Fibroblast of skin of abdomen (primary cell): ENCODE results near the gene ABI3BP. TPM values are rescaled to one million over a fixed set of nuclear protein-coding genes. Genes with fewer than 3 reads are reported as not detected.
"Not testable (repeated sequence)": the region's sequence is repeated elsewhere in the genome, so short reads cannot be mapped to it uniquely, and the experiment has no call there.

ENCODE experiments used
- DNase-seq: peaks from one replicate; pipeline ENCODE4 v3.0.0-alpha.2; 2013
- polyA plus RNA-seq, 2 experiments: library from polyadenylated mRNA; unstranded; fragments of 120-200 nt; gene quantifications; one replicate each; pipeline ENCODE4 v1.2.1, GENCODE V29; 2013; ENCODE audit not compliant: insufficient read length in 2 of 2

Gene ABI3BP, protein sequence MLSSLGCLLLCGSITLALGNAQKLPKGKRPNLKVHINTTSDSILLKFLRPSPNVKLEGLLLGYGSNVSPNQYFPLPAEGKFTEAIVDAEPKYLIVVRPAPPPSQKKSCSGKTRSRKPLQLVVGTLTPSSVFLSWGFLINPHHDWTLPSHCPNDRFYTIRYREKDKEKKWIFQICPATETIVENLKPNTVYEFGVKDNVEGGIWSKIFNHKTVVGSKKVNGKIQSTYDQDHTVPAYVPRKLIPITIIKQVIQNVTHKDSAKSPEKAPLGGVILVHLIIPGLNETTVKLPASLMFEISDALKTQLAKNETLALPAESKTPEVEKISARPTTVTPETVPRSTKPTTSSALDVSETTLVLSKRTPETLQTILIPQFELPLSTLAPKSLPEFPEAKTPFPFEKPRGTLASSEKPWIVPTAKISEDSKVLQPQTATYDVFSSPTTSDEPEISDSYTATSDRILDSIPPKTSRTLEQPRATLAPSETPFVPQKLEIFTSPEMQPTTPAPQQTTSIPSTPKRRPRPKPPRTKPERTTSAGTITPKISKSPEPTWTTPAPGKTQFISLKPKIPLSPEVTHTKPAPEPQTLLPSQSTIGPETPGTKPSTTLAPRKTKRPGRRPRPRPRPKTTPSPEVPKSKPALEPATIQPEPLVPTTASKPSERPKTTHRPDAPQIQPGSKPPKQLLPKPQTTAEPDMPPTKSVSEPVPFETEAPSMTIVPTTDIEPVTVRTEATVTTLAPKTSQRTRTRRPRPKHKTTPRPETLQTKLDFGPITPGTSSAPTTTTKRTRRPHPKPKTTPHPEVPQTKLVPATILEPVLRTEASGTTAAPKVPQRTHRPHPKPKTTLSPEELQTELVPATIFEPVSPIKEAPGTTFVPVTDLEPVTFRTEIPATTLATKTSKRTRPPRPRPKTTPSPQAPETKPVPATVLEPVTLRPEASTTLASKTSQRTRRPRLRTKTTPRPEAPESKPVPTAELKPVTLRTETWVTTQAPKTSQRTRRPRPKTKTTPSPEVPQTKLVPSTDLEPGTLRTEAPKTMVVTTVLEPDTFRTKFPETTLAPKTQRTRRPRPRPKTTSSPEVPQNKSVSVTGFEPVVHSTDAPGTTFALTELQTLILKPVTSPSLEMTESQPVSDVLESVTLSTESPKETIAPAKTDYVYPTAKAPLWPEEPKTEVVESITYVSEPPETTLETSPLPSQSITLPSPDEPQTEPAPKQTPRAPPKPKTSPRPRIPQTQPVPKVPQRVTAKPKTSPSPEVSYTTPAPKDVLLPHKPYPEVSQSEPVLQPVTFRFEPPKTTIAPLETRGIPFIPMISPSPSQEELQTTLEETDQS (N-terminal part only)
- polyA plus RNA-seq (2013, experiment 1 of 2; ENCODE audit: insufficient read length), result 34.9 TPM
- 28.8 TPM for polyA plus RNA-seq (2013, experiment 2 of 2; ENCODE audit: insufficient read length)

DNA sequence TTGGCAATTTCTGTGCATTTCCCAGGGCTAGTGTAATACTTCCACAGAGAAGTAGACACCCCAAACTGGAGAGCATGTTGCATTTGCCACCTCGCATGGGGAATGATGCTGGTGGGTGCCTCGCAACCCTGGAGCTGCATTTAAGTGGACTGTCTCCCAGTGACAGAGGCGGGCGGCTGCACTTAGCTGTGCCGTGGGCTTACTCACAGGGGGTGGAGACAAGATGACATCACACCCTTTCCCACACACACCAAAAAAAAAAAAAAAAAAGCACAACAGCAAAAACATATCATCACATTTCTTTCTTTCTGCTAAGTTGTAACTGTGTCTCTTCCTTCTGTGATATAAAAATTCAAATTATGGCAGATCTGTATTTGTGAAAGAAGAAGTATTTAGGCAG is at the start of gene ABI3BP:
Gene ABI3BP, minus strand, starts transcription at position 113 of the 400 bp plus-strand sequence. Its CDS starts 37 bp downstream, at position 76.
- peak; percentile 85 for DNase-seq

DNA sequence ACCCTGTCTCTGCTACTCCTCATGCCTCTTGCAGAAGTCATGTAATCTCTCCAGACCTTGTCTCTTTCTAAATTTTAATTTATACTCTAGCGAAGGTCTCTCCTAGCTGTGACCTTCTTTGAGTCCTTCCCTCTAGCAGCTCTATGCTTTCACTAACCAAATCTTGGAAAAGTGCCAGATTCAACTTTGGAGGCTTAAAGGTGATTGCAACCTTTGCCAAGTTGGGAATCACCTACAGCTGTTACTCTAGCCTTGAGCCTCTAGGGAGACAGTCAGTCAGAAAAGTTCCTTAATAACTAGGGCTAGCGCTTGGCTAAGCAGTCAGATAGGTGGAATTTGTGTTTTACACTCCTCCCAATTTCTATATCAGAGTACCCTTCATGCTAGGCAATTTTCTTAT is 46.1 kb upstream of the ABI3BP start:
- DNase-seq, result no peak

DNA sequence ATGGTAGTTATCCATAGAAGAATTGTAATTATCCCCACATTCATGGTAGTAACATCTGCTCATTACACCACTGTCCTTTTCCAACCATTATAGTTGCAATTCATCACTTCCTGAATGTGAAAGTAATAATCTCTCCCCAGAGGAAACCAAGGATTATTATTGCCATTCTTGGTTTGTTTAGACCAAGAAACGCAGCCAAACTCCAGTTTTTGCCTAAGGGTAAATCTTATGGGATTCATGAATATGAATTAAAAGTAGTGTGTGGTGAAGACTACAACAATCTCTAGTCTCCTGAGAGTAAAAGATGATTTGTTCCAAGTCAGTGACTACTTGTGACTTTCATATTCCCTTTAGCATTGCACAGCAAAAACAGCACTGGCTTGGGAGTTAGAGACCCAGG is 45.7 kb upstream of the ABI3BP start:
- DNase-seq, result peak; percentile 45

DNA sequence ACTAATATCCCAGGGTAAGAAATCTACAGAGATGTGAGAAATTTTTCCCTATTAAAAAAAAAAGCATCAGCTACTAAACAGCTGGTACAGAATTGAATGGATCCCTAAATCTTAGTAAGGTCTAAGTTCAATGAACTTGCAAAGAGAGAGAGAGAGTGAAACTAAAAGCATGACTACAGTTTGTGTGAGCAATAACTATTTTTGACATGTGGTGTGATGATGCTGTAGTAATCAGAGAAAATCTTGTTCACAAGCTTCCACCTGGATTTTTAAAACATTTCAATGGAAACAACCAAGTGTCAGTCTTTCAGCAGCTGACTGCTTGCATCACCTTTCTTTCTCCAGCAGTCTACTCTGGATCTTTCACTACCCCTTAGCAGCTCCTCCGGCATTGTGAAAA is 45.2 kb upstream of the ABI3BP start:
- peak; percentile 14 for DNase-seq

DNA sequence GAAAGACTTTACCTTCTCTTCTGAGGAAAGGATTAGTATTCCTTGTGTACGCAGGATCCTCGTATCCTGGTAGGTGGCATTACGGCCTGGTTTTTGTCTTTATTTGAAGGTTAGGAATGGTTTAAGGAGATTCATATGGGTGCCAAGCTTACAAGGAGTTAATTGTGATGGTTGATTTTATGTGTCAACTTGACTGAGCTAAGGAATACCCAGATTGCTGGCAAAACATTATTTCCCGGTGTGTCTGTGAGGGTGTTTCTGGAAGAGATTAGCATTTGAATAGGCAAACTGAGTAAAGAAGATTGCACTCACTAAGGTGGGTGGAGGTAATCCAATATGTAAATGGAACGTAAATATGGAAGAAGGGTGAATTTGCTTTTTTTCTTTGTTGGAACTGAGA is 44.4 kb upstream of the ABI3BP start:
- no peak for DNase-seq

DNA sequence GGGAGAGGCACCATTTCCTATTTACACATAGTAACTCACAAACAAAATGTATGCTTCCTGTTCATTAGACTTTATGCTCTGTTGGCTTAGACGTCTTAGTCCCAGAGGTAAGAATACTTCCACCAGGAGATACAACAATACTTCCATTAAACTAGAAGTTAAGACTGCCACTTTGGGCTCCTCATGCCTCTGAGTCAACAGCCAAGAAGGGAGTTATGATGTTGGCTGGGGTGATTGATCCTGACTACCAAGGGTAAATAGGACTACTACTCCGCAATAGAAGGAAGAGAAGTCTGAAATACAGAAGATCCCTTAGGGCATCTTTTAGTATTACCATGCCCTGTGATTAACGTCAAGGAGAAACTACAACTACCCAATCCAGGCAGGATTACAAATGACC is 43.5 kb upstream of the ABI3BP start:
- peak; percentile 12 for DNase-seq

DNA sequence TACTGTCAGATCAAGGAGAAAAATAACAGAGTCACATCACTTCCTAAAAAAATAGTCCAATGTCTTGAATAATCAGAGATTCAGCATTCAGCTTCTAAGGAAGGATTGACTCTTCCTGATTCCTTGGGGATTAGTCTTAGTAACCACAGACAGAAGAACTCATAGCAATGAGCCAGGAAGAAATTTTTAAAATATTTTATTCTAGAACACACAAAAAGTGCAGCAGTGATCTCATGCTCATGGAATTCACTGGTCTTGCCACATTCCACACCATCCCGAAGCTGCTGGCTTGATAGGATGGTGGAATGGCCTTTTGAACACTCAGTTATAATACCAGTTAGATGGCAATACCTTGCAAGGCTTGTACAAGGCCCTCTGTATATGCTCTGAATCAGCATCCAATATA is 43.0 kb upstream of the ABI3BP start:
- DNase-seq, result peak; percentile 98

DNA sequence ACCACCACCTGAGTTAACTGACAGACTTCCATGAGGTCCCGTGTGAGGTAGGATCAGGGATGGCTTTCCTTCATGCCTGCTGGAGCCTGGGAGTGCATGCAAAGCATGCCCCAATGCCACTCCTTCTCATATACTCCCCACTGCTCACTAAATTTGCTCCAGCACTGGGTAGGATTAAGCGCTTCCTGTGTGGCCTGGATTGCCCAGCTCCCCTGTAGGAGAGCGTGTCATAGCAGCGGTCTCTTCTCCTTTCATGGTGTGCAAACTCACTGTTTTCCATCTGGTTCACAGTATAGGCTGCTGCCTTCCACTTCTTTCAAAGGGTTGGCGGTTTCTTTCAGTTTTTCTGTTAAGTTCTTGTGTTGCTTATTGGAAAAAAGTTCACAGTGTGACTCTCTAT is 34.1 kb upstream of the ABI3BP start:
- peak; percentile 44 for DNase-seq

DNA sequence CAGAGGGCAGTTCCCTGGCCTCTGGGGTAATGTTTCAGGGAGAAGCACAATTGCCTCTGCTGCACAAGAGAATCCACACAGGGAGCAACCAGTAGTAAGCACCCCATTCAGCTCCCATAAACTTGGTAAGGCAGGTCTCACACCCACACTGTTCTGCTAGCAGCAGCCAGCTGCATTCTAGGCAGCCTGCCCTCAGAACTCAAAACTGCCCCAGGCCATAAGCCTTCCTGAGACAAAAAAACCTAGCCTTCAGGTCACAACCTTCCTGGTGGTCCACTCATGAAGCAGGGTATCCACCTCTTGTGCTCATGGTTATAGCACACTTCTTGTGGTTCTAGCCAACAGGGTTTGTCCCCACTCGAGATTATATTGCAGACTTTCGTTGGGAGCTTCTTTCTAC is 33.7 kb upstream of the ABI3BP start:
- no peak for DNase-seq

DNA sequence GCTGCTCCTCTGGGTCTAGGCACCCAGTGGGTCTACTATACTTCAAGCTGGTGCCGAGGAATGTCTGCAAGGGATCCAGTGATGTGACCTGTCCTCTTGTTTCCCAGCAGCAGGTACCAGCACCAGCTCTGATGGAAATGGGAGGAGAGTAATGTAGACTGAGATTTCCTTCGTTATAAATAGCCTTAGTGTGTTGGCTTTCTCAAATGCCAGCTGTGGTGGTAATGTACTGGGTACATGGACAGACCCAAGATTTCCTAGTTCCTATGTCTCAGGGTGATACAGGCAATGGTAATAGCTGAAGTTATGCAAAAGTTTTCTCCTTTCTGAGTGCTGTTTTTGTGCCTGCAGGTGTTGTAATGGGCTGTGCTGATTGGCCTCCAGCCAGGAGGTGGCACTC is 33.0 kb upstream of the ABI3BP start:
- DNase-seq, result no peak

DNA sequence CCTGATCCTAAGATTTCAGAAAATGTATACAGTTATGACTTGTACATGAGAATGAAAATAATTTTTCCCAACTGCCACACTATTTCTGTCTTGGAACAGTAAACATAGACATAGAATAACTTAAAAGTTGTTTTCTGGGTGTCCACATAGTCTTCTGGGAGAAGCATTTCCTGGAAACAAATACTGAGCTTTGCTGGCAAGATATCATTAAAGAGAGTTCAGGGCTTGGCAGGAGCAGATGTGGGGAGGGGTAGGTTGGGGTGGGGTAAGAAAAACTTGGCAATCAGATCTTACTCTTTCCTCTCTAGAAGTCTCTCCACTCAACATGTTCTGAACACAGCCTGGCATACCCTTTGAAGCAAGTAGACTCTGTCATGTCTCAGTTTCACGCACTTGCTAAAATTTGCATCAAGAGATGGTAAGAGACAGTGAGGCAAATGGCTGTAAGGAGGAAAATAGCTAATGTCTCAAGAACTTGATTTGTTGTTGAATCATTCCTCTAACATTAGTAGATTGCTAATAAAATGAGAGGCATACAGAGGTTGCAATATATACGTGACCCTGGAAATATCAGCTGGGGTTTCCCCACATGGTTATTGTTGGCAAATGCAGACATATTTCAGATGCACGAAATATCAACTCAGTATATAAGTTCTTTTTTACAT is 27.3 kb upstream of the ABI3BP start:
- DNase-seq, result peak; percentile 58

DNA sequence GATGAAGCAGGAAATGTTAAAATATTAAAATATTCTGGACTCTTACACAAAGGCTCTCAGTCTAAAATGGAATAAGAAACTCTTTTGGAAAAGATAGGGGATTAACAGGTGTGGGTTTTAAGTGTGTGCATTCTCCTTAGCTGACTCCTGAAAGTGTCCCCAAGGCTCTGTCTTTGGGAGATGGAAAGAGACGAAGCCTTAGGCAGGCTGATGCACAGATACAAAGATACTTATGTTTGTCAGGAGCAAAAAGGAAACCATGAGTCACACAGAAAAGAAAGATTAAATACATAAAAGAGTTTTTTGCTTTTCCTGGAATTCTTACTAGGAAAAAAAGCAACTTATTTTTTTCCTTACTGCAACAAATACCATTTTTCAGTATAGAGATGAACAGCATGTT is 23.8 kb upstream of the ABI3BP start:
- no peak for DNase-seq

DNA sequence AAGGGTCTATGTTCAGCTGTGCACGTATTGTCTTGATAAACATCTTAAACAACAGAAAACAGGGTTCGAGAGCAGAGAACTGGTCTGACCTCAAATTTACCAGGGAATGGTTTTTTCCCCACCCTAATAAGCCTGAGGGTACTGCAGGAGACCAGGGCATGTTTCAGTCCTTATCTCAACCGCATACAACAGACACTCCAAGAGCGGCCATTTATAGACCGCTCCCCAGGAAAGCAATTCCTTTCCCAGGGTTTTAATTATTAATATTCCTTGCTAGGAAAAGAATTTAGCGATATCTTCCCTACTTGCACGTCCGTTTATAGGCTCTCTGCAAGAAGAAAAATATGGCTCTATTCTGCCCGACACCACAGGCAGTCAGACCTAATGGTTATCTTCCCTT is 19.1 kb upstream of the ABI3BP start:
- not testable (repeated sequence) for DNase-seq

DNA sequence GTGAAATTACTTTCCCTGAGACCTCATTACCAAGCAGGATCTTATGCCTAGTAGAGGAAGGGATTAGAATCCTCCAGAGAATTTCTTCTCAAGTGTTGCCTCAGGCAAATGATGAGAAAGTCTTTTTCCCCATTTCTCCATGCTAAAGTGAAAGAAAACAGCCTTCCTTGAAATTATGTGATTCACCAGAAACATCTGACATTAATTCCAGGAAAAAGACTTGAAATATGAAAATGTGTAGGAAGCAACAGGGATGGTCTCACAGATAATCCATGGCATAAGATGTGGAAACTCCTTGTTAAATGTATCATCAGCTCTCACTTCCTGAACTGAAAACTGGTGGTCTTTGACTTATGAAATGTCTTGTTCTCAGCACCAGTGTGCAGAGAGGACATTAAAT is 17.9 kb upstream of the ABI3BP start:
- peak; percentile 72 for DNase-seq

DNA sequence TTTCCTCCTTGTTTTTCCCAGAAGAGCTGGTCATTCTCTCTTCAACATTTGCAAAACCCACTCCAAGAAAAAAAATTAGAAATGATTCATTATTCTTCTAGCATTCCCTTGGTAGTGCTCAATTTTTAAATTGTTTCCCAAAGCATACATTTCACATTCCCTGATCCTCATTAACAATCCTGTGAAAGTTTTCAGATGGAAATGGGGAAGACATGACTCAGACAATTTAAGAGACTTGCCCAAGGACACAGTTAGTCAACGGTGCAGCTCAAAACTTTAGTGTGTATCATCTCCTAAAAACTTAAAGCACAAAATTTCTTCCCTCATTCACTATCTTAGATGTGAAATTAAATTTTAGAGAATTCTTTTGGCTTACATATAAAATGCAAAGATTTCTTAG is 17.1 kb upstream of the ABI3BP start:
- peak; percentile 91 for DNase-seq

DNA sequence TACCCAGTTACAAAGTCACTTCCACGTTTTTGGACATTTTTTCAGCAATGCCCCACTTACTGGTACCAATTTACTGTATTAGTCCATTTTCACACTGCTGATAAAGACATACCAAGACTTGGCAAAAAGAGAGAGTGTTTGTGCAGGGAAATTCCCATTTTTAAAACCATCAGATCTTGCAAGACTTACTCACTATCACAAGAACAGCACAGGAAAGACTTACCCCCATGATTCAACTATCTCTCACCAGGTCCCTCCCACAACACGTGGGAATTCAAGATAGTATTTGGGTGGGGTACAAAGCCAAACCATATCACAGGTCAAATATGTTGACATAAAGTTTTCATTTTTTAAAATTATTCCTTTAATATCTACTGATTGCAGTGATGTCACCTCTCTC is 16.2 kb upstream of the ABI3BP start:
- DNase-seq, result peak; percentile 5

DNA sequence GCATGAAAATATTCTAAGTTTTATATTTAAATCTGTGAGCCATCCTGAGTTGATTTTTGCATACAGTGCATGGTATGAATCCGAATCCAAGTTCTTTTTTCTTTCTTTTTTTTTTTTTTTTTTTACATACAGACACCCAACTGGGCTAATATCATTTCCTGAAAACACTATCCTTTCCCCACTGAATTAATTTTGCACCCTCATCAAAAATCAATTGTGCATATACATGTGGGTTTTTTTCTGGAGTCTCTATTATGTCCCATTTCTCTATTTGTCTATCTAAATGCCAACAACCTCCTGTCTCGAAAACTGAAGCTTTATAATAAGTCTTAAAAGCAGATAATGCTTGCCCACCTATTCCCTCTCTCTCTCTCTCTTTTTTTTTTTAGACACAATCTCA is 5.9 kb upstream of the ABI3BP start:
- no peak for DNase-seq

DNA sequence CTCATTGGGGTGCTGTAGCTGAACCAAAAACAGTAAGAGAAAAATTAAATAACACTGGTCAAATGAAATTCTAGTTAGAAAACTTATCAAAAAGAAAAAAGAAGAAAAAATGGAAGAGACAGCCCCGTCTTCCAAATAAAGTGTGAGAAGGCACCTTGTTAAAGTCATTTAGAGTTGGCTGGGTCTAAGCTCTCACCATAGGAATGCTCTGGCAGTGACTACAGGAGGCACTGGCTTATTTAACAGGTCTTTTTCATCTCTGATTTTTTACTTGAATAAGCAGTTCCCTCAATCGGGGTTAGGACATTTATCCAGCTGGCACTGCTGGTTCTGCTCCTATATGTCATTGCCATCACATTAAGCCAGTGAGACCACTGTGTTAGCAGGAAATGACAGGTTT is 1.6 kb upstream of the ABI3BP start:
- DNase-seq, result no peak

DNA sequence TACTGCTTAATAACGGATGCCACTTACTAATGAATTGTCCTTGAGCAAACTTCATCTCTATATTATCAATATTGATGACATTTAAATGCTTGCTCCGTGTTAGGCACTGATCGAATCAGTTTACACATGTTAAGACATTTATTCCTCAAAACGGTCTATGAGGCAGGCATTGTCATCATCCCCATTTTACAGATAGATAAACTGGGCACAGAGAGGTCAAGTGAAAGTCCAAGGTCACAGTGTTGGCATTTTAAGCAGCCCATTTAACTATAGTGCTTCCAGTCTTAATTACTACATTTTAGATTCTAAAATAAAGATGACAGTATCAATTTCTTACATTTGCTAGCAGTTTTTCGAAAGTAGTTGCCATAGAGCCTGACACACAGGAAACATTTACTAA is 966 bp upstream of the ABI3BP start:
- no peak for DNase-seq

DNA sequence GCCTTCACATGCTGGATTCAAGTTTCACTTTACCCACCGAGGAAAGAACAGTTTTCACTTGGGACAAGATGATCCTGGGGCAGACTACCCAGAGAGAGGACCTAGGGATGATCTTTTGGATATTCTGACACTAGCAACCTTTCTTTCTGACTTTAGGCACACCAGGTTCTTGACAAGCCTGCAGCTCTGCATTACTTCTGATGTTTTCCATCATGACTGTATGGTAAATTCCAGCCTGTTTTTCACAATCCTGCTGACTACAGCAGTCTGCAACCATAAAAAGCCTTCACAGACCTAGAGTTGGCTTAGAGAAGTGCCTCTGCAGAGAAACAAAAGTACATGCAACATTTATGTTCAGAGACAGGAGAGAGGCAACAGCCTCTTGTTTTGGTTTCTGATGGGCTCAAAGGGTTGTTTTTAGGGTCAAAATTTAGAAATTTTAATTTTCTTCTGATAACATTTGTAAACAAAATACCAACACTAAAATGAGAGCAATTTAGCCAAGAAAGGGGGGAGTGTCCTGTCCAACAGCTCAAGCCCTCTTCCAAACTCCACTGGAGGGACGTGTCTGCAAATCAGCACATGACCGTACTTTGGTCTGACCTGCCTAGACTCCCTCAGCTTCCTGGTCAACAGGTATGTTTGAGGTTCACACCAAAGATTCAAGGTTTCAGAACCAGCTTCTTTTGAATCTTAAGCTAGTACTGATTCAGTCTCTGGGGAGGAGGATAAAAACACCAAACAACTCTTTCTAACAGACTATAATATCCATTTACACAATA is 799 bp downstream of the ABI3BP start:
- DNase-seq, result peak; percentile 56

DNA sequence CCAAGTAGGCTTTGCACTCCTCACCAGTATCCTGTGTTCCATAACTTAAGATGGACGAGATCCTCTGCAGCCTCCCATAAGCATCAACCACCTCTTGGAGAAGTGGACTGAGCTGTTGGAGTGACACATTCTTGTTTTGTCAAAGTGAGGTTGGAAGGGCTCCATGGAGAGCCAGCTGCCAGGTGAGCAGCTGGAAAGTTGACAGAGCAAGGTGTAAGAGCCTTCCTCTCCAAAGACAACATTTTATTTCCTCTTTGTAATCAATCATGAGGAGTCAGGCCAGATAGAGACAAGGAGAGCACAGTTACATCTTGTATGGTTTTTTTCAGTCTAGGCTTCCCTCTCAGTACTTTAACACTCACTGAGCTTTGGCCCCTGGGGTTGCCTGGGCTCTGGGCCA is 5.1 kb downstream of the ABI3BP start:
- no peak for DNase-seq
